ENCODE data around the gene XIRP1.

GRCh38 chr3:39134305-39134704 is 58.1 kb downstream of the XIRP1 start:
- no peak for TF ChIP-seq CTCF (IDR thresholded peaks at IDR 0.05)
- no peak for TF ChIP-seq POLR2A (IDR thresholded peaks at IDR 0.05)
